Stimulated activated CD4-positive, alpha-beta T cell treated with anti-CD3 and anti-CD28 coated beads, TNF-alpha, amount 100 ng/mL, for 48 hours (primary cell): ENCODE data around the gene DENND1A.
"Not testable (repeated sequence)": the region's sequence is repeated elsewhere in the genome, so short reads cannot be mapped to it uniquely, and the experiment has no call there.

Experiments used
- DNase-seq, 3 donors: peaks; one replicate each; pipeline ENCODE4 v3.0.0-alpha.2; 2020; ENCODE audit warnings: low read depth in 3 of 3

Gene DENND1A

DNA sequence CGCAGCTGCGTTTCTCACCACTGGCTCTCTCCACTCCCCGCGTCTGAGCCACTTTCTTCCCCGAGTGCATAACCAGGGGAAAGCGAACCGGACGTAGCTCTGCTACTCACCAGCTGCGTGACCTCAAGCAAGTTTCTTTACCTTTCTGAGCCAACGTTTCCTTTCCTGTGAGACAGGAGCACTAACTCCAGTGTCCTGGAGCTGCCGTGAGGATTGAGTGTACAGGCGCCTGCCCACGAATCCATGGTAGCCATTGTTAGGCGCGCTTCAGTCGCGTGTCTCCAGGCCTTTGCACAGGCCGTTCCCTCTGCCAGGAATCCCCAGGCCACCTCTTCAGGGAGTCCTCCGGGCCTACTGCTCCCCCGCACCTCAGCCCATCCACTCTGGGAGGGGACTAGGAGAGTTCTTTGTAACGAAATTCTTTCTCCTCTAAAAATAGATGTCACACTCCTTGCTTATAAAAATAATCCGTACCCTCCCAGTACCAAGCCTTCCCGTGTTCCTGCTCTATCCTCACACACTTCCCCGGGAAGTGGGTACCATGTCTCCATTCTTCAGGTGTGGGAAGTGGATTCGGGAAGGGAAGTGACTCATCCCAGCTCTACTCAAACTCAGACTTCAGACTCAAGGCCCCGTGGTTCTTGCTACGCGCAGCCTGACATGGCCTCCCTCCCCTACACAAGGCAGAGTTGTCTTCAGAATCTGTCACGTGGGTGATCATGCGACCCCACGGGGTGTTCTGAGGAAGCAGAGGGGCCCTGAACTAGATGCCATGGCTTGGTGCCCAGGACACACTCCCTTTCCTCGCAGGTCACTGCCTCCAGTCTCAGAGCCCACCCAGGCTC, 590.0 kb downstream of the DENND1A start:
- peak; percentile 52 to 73 (median 58) for DNase-seq

DNA sequence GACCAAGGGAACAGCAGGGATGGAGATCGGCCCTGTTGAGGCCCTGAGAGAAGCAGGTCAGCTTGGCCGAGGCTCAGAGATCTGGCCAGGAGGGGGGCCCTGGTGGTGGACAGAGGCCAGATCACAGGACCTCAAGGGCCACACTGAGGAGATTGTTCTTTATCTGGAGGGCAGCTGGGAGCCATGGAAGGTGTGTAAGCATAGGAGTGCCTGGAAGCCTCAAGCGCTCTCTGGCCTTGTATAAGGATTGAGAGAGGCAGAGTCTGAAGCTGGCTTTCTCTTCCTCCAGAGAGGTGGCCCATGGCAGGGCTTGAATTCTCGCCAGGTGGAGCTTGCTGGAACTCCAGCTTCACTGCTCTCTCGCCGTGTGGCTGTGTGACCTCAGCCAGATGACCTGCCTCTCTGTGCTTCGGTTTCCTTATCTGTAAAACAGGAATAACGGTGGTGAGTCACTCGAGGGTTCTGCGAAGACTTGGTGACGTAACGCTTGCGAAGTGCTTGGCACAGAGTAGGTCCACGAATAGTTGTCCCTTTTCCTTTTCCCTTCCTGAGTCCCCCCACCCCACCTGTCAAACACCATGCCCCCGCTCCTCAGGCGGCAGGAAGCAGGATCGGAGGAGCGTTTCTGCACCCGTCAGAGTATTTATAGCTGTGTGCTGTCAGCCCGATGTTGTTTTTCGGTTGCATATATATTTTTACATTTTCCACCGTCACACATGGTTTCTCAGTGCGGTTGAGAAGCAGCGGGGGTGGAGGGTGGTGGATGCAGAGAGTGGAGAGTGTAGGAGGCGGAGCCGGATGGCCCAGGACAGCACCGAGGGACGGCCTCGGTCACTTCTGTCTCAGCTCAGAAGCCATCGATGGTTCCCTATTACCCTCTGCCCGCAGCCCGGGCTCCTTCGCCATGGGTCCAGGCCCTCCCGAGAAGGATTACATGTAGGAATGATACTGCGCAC, 590.9 kb downstream of the DENND1A start:
- DNase-seq: peak; percentile 55 to 71 (median 70)

DNA sequence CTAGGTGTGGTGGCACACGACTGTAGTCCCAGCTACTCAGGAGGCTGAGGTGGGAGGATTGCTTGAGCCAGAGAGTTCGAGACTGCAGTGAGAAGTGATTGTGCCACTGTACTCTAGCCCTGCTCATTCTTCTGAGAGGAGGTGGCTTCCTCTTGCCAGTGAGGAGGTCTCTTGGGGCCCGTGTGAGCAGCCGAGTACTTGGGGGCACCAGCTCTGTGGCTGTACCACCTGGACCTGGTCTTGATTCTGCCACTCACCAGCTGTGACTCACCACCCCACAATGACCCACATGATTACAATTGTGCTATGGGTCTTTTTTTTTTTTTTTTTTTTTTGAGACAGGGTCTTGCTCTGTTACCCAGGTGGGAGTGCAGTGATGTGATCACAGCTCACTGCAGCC, 592.0 kb downstream of the DENND1A start:
- DNase-seq: no peak

DNA sequence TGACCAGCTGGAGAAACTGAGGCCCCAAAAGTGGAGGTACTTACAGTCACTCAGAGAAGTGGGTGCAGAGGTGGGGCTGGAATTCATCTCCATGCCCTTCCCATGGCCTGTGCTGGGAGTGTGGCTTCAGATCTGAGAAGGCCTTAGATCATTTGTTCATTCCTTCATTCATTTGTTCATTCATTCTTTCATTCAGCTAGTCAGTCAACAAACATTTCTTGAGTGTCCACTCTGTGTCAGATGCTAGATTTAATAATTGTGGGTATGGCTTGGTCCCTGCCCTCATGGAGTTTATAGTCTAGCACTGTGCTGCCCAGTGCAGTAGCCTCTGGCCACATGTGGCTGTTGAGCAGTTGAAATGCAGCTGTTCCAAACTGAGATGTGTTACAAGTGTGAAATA, 593.0 kb downstream of the DENND1A start:
- no peak for DNase-seq

DNA sequence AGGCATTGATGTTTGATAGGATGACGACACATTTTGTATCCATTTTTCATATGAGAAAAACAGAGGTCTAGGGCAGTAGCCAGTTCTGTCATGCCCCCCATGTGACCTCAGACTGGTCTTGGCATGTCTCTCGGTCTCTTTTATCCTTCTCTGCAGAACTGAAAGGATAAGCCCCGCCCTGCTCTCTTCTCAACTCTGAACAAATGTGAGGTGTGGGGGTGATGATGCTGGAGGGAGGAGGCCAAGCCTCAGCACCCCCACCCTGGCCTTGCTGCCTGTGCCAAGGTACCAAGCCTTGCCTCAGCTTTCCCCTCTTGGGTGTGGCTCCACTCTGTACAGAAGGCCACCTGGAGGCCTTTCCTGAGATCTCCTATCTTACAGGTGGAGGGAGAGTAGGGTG, 593.5 kb downstream of the DENND1A start:
- no peak for DNase-seq

DNA sequence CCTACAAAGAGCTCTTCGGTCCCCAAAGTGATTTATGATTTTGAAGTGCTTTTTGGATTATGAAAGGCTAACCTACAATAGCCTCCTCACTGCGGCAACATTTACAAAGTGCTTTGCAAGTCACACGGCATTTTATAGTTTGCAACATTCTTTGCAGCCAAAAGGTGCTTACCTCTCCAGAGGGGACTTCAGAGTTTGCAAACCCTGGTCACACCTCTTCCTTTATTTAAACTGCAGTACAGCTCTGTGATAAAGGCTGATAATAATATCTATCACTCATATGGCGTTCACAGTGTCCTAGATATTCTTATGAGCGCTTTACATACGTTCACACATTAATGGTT, 594.0 kb downstream of the DENND1A start:
- DNase-seq: no peak

DNA sequence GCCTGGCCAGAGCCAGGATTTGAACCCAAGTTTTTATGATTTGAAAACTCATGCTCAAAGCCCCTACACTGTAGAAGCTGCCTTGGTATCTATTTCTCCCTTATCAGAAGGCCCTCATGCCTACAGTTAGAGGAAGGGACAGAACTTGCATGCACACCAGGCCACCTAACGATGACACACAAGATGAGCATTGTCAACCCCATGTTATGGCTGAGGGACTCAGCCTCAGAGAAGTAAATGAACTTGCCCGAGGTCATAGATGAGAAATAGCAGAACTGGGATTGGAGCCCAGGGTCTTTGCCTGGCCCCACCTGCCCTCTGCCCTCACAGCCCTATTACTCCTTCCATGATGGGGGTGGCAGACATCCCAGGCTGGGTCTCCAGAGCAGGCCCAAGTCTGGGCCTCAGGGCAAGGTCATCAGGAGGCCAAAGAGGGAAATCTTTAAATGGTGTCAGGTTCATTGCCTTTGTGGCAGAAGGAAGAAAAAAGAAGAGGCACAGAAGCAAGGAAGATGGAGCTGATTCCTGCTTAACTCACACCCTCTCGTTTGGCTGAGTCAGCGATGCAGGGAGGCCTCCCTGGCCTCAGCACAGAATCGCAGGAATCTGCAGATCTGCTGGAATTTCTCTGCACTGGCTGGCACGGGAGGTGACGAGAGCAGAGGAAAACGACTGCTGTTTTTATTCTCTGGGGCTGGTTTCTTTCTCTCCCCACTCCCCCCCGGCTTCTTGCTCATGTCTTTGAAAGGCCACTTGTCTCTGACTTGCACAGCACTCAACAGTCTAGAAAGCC, 594.5 kb downstream of the DENND1A start:
- DNase-seq: no peak

DNA sequence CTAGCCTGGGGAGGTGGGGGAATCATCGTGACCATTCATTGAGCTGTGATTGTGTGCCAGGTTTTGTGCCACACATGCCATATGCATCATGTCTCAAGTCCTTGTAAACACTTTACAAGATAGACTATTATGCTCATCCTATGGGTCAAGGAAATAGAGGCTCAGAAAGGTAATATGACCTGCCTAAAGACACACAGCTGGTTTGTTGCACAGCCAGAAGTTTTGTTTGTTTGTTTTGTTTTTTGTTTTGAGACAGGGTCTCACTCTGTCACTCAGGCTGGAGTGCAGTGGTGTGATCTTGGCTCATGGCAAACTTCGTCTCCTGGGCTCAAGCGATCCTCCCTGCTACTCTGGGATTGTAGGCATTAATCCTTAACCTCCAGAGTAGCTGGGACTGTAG, 595.3 kb downstream of the DENND1A start:
- no peak for DNase-seq

DNA sequence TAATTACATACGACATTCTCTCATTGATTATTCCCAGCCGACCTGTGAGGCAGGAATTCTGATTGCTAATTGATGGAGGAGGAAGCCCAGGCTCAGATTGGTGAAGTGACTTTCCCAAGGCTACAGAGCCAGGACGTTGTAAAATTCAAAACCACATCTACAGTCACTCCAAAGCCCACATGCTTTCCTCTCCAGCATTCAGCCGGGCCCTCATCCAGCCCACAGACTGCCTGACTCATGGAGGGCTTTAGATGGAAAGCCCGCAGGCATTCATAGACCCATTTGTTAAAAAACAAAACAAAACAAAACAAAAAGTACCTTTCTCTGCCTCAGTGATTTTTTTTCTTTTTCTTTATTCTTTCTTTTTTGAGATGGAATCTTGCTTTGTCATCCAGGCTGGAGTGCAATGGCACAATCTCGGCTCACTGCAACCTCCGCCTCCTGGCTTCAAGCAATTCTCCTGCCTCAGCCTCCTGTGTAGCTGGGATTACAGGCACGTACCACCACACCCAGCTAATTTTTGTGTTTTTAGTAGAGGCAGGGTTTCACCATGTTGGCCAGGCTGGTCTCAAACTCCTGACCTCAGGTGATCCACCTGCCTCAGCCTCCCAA, 596.8 kb downstream of the DENND1A start:
- DNase-seq: not testable (repeated sequence)

DNA sequence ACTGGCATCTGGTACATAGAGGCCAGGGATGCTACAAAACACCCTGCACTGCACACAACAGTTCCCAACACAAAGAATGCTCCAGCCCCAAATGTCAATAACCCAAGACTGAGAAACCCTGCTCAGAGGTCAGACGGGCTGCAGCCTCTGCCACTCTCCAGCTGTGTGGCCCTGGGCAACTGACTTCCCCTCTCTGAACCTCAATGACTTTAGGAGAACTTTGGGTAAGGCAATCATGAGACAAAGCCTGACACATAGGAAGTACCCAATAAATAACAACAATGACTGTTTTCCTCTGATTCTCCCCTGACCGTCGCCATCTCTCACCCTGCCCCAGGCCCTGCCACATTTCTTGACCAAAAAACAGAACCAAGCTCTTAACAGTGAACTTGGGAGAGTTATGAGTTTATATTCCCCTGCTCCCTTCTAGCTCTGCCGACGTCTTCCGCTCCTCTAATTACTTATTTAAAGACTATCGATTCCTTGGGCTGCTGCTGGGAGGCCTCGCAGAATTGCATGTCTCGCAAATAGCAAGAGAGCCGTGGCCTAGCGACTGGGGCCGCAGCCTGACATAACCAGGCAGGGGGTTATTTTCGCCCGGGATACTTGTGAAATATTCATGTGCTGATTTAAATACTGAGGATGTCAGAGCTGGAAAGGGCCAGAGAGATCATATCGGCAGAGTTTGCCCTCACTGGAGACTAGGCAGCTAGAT, 598.4 kb downstream of the DENND1A start:
- no peak for DNase-seq
